DND-41 (cell line): Measurements from ENCODE around the gene SMIM3.

ENCODE experiments used
- ATAC-seq: fragments of 200-7000 bp; cut with Tn5 transposase; 3 replicates; pipeline ENCODE4 v1.9.1; 2021; ENCODE audit warnings: low read depth; ENCODE audit not compliant: insufficient read depth
- DNase-seq: peaks from one replicate; pipeline ENCODE4 v3.0.0-alpha.2; 2020
- H2AFZ ChIP-seq: 2 replicates; pipeline ENCODE4 v1.6.0; 2012; ENCODE audit warnings: low read depth, low read length
- H3K27ac ChIP-seq: 2 replicates; pipeline ENCODE4 v1.5.1; 2012; ENCODE audit warnings: low read length, inconsistent platforms
- H3K27me3 ChIP-seq: fragments of 200-600 bp; sonication (generic); 2 replicates; pipeline ENCODE4 v1.6.0; 2012; ENCODE audit warnings: low read length, mild to moderate bottlenecking, inconsistent platforms; ENCODE audit not compliant: insufficient read depth, poor library complexity
- H3K36me3 ChIP-seq: 2 replicates; pipeline ENCODE4 v1.5.1; 2012; ENCODE audit warnings: low read length, inconsistent platforms; ENCODE audit not compliant: insufficient read depth
- H3K4me1 ChIP-seq: 2 replicates; pipeline ENCODE4 v1.5.1; 2012; ENCODE audit warnings: mild to moderate bottlenecking, low read length; ENCODE audit not compliant: insufficient read depth
- H3K4me2 ChIP-seq: 2 replicates; pipeline ENCODE4 v1.6.0; 2012; ENCODE audit warnings: mild to moderate bottlenecking, moderate library complexity, low read length, inconsistent platforms; ENCODE audit not compliant: insufficient read depth
- H3K4me3 ChIP-seq, 2 experiments: fragments of 200-600 bp in 1 of 2; shearing (Covaris generic) in 1 of 2; 2 replicates each; pipeline ENCODE4 v1.5.1; 2012 to 2016; ENCODE audit warnings: inconsistent platforms in 2 of 2, low read length in 2 of 2, mild to moderate bottlenecking in 2 of 2, low read depth in 1 of 2, moderate library complexity in 1 of 2
- H3K79me2 ChIP-seq: 2 replicates; pipeline ENCODE4 v1.6.0; 2012; ENCODE audit warnings: low read length, inconsistent platforms; ENCODE audit not compliant: insufficient read depth
- H3K9ac ChIP-seq: 2 replicates; pipeline ENCODE4 v1.6.0; 2012; ENCODE audit warnings: low read depth, mild to moderate bottlenecking, inconsistent platforms, low read length, moderate library complexity
- H3K9me3 ChIP-seq: 2 replicates; pipeline ENCODE4 v1.5.1; 2012; ENCODE audit warnings: low read length, moderate library complexity, mild to moderate bottlenecking, inconsistent platforms; ENCODE audit not compliant: insufficient read depth, severe bottlenecking
- H4K20me1 ChIP-seq: 2 replicates; pipeline ENCODE4 v1.6.0; 2012; ENCODE audit warnings: low read length; ENCODE audit not compliant: insufficient read depth
- EZH2 ChIP-seq: IDR thresholded peaks from 3 replicates; pipeline ENCODE4 v1.6.1; 2012; ENCODE audit warnings: borderline replicate concordance, low read depth, mild to moderate bottlenecking, moderate library complexity, low read length, inconsistent platforms; ENCODE audit not compliant: severe bottlenecking
- TF ChIP-seq, protein P1 (sequence below): IDR thresholded peaks from 2 replicates; pipeline ENCODE4 v1.5.1; 2012; ENCODE audit warnings: borderline replicate concordance, low read length, moderate library complexity, mild to moderate bottlenecking; ENCODE audit not compliant: poor library complexity, severe bottlenecking; ENCODE audit errors: extremely low read depth

Gene SMIM3, protein sequence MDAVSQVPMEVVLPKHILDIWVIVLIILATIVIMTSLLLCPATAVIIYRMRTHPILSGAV

DNA sequence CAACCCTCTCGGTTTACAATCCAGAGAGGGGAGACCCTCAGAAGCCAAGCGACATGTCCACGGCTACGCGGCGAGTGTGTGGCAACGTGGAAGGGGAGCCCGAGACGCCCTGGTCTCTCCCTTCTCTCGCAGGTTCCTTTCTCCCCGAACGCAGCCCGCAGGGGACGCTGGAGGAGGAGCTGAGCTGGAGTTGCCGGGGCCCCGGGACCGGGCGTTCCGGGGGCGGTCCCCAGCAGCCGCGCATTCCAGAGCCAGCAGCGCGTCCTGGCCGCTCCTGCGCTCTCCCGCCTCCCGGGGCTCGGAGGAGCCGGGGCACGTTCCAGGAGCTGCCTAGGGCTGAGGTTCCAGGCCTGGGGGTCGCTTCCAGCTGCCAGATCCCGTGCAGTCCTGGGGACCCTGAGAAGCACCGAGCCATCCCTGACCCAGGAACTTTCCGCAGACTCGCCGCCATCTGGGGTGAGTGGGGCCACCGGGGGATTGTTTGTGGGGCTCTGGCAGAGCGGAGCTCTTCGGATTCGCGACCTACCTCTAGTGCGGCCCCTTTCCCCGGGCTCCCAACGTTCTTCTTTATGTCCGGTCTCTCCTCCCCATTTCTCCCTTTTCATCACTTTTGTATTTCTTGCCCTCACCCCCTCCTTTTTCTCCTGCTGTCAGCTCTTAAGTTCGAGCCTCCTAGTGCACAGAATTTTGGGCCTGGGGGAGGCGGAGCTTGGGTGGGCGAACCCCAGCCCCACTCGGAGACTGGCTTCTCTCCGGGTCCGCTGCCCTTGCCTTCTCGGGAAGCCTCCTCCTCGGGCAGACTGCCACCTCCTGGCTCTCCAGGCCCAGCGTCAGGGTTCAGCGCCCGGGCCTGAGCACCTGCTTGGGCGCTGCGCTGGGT is at the start of gene SMIM3:
Gene SMIM3, plus strand, starts transcription at position 241 of the 880 bp plus-strand sequence. CDS start 16,684 bp downstream, outside the sequence.
- peak within 1 kb of the TSS; percentile 74 for H3K27ac ChIP-seq
- peak within 1 kb of the TSS; percentile 78 for H3K9ac ChIP-seq
- no peak for TF ChIP-seq EZH2
- TF ChIP-seq, protein P1, sequence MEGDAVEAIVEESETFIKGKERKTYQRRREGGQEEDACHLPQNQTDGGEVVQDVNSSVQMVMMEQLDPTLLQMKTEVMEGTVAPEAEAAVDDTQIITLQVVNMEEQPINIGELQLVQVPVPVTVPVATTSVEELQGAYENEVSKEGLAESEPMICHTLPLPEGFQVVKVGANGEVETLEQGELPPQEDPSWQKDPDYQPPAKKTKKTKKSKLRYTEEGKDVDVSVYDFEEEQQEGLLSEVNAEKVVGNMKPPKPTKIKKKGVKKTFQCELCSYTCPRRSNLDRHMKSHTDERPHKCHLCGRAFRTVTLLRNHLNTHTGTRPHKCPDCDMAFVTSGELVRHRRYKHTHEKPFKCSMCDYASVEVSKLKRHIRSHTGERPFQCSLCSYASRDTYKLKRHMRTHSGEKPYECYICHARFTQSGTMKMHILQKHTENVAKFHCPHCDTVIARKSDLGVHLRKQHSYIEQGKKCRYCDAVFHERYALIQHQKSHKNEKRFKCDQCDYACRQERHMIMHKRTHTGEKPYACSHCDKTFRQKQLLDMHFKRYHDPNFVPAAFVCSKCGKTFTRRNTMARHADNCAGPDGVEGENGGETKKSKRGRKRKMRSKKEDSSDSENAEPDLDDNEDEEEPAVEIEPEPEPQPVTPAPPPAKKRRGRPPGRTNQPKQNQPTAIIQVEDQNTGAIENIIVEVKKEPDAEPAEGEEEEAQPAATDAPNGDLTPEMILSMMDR, result peak; percentile 81
- H3K4me3 ChIP-seq, result peak within 1 kb of the TSS; percentile 61 to 75
- H3K27me3 ChIP-seq, result no peaks in the 10 kb centered on the region
- peak within 1 kb of the TSS; percentile 97 for H2AFZ ChIP-seq
- DNase-seq (peak; percentile 74), ATAC-seq (peak; percentile 77)
- peaks cover 42% of the 10 kb centered on the region for H3K79me2 ChIP-seq
- peak within 1 kb of the TSS; percentile 81 for H3K4me2 ChIP-seq
- H4K20me1 ChIP-seq, result no peaks in the 10 kb centered on the region
- H3K9me3 ChIP-seq, result no peaks in the 10 kb centered on the region
- H3K36me3 ChIP-seq, result peaks cover 10% of the 10 kb centered on the region; the same call in 1 of the 2 replicates
- H3K4me1 ChIP-seq, result peaks cover 60% of the 10 kb centered on the region

DNA sequence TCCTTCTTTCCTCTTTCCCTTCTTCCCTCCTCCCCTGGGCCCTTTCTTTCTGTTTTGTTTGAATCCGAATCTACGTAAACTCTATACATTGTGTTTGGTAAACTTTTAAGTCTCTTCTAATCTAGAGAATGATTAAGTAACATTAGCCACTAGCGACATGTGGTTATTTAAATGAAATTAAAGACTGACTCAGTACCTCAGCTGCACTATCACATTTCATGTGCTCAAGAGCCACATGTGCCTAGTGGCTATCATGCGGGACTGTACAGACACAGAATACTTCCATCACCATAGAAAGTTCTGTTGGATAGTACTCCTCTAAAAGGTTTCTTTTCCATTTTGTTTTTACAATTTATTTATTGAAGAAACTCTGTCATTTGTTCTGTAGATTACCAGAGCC is 48.7 kb upstream of the SMIM3 start:
- DNase-seq, result no peak
- Histone ChIP-seq H3K27ac (no peak overlapping the region), H3K36me3 (peaks cover 76% of the 10 kb centered on the region), H3K79me2 (peaks cover 7% of the 10 kb centered on the region), H3K27me3 (no peaks in the 10 kb centered on the region), H3K9me3 (peaks cover 5% of the 10 kb centered on the region), H3K4me2 (no peak overlapping the region), H2AFZ (no peak overlapping the region), H4K20me1 (peaks cover 4% of the 10 kb centered on the region; the same call in 1 of the 2 replicates), H3K4me3 (no peak overlapping the region), H3K9ac (no peak overlapping the region), H3K4me1 (no peaks in the 10 kb centered on the region)
- TF ChIP-seq, protein P1, result no peak
- TF ChIP-seq EZH2, result no peak
- ATAC-seq, result no peak

DNA sequence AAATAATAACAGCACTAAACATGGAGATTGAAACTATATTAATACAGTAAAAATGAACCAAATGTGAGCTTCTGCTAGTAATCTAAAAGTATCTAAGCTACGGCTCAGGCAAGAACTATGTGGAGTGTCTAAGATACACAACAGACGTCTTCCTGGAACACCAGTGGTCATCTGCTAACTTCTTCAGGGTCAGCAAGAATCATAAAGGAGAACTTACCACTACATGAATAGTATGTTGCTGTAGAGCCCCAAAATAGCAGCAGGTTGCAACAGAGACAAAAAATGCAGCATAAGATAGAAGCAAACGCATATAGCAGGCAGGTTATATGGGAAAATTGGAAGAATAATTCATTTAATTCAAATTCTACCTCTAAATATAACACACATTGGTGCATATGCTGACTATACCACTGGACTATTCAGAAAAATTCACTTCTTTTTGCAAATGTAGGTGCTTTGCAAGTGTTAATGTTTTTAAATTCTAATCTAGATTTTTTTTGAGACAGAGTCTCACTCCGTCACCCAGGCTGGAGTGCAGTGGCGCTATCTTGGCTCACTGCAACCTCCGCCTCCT is 46.8 kb upstream of the SMIM3 start:
- no peak overlapping the region for H3K9ac ChIP-seq
- H3K4me2 ChIP-seq, result no peak overlapping the region
- H3K4me1 ChIP-seq, result no peaks in the 10 kb centered on the region
- peaks cover 80% of the 10 kb centered on the region for H3K36me3 ChIP-seq
- H3K27me3 ChIP-seq, result no peaks in the 10 kb centered on the region
- H4K20me1 ChIP-seq, result peaks cover 6% of the 10 kb centered on the region; the same call in 1 of the 2 replicates
- peaks cover 10% of the 10 kb centered on the region for H3K9me3 ChIP-seq
- no peak overlapping the region for H2AFZ ChIP-seq
- ATAC-seq (no peak), DNase-seq (no peak)
- H3K27ac ChIP-seq, result no peak overlapping the region
- TF ChIP-seq EZH2, result no peak
- TF ChIP-seq, protein P1, result no peak
- H3K79me2 ChIP-seq, result peaks cover 26% of the 10 kb centered on the region
- H3K4me3 ChIP-seq, result no peak overlapping the region
